ENCODE data around the gene ZNF486.
"Not testable (repeated sequence)": the region's sequence is repeated elsewhere in the genome, so short reads cannot be mapped to it uniquely, and the experiment has no call there.

Gene ZNF486

GRCh38 chr19:20167020-20167644 is at the start of gene ZNF486:
Gene ZNF486 (plus strand): TSS chr19:20167214. CDS start chr19:20167331, 117 bp downstream.
- peak; percentile 82 for FAIRE-seq
- peak; percentile 87 for DNase-seq (ENCODE audit: low spot score)

GRCh38 chr19:20118064-20118839 is 48.8 kb upstream of the ZNF486 start:
- not testable (repeated sequence) for FAIRE-seq; DNase-seq (ENCODE audit: low spot score)

DNA sequence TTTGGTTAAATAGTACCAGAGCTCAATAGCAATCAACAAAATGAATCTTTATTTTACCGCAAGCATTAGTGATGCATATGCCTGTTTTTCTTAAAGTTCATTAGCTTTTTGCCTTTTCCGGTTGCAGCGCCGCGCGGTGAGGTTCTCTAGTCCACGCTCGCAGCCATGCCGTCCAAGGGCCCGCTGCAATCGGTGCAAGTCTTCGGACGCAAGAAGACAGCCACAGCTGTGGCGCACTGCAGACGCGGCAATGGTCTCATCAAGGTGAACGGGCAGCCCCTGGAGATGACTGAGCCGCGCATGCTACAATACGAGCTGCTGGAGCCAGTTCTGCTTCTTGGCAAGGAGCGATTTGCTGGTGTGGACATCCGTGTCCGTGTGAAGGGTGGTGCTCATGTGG is 42.1 kb upstream of the ZNF486 start:
- DNase-seq (ENCODE audit: low spot score) (no peak), FAIRE-seq (no peak)

GRCh38 chr19:20132933-20133332 is 34.1 kb upstream of the ZNF486 start:
- FAIRE-seq; DNase-seq (ENCODE audit: low spot score): not testable (repeated sequence)

- FAIRE-seq: not testable (repeated sequence)
Observed at GRCh38 chr19:20137714-20138113, 29.3 kb upstream of the ZNF486 start.

DNA sequence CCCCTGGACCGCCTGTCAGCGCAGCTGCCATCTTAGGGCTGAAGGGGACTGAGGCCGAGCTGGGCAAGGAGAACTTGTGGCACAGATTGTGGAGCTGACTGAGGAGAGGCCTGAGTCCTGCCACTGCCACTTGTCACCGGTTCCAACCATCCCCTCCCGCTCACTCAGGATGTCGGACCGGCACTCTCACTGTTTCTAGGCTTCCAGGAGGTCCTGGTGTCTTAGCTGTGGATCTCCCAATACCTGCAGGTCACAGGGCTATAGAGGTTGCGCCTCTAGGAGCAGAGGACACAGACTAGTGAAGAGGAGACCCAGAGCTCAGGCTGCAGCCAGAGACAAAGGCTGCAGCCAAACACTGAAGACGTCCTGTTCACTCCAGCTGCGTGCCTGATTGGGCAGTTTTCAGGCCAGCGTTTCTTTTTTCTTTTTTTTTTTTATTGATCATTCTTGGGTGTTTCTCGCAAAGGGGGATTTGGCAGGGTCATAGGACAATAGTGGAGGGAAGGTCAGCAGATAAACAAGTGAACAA is 15.3 kb upstream of the ZNF486 start:
- DNase-seq (ENCODE audit: low spot score) (no peak), FAIRE-seq (no peak)

More at GRCh38 chr19:20137714-20138113, 29.3 kb upstream of the ZNF486 start:
- not testable (repeated sequence) for DNase-seq (ENCODE audit: low spot score)

- not testable (repeated sequence) for DNase-seq (ENCODE audit: low spot score); FAIRE-seq
Observed at GRCh38 chr19:20152506-20152905, 14.5 kb upstream of the ZNF486 start.

DNA sequence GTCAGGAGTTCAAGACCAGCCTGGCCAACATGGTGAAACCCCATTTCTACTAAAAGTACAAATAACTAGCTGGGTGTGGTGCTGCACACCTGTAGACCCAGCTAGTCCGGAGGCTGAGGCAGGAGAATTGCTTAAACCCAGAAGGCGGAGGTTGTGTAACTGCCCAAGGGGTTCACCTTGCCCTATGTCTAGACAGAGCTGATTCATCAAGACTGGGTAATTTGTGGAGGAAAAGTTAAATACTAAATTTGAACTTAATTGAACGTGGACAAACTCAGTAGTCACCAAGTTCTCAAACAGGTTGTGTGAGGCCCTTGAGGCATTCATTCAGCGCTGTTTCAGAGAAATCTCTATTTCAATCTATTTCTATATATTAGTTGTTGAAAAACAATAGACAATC is 13.7 kb upstream of the ZNF486 start:
- FAIRE-seq: no peak
- DNase-seq (ENCODE audit: low spot score): no peak

DNA sequence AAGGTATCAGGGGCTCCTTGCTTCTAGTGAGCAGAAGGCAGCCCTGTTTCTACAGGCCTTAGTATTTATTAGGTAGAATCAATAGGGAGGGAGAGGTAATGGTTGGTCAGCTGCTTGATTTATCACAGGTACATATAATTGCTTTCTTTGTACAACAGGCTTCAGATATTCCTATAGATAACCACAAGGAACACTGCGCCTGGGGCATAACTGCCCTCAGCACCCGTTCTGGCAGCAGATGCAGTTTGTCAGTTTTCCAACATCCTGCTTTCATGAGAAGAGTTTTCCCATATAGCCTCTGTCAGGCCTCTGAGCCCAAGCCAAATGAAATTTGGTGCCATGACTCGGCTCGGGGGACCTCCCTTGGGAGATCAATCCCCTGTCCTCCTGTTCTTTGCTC is 12.4 kb upstream of the ZNF486 start:
- DNase-seq (ENCODE audit: low spot score) (no peak), FAIRE-seq (no peak)

DNA sequence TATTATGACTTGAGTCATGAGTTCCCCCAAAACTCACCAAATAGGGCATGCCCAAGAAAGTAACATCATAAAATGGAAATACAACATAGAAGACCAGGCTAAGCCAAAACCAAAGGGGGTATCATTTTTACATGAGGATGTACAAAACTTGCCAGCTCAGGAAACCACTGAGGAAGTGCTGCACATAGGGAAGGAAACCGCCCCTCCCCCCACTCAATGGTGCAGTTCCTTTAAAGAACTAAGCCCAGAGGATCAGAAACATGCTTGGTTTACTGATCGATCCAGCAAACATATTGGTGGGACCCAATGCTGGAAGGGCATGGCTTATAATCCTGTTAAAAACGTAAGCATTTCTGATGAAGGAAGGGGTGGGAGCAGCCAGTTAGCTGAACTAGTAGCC is 4.2 kb upstream of the ZNF486 start:
- DNase-seq (ENCODE audit: low spot score): no peak
- FAIRE-seq: no peak

GRCh38 chr19:20164456-20164855 is 2.6 kb upstream of the ZNF486 start:
- FAIRE-seq (no peak), DNase-seq (ENCODE audit: low spot score) (no peak)

GRCh38 chr19:20165971-20166592 is 932 bp upstream of the ZNF486 start:
- FAIRE-seq (no peak), DNase-seq (ENCODE audit: low spot score) (peak; percentile 29)

DNA sequence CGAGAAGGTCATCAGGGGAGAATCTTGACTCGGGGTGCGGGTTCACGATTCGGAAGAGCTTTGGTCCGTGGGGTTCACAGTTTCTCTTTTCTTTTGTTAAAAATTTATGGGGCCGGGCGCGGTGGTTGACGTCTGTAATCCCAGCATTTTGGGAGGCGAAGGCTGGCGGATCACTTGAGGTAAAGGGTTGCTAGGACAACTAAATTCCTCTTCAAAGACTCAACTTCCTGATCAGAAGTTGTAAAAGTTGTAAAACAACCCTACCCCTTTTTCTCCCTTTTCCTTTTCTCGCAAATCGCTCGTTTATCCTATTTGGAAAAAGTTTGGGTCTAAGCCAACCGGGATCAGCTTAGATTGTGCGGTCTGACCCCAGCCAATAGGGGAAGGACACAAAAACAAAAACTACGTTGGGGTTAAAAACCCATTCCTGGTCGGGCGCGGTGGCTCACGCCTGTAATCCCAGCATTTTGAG is 673 bp downstream of the ZNF486 start:
- DNase-seq (ENCODE audit: low spot score) (peak; percentile 6), FAIRE-seq (no peak)

DNA sequence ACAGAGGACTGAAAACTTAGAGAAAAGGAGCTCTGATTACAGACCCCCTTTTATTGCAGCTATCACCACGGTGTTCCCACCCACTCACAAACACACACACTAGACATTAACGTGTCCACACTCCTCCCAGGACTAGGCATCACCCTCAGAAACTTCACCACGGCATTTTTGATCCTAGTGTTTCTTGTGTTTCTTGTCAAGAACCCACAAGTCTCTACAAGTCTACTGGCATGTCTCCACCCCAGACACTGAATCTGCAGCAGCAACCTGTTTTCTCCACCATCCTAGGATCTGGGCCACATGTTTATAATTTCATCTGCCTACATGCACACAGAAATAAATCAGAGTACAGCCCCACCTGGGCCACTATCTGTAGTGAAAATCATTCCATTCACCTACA is 4.3 kb downstream of the ZNF486 start:
- FAIRE-seq: no peak
- DNase-seq (ENCODE audit: low spot score): no peak

DNA sequence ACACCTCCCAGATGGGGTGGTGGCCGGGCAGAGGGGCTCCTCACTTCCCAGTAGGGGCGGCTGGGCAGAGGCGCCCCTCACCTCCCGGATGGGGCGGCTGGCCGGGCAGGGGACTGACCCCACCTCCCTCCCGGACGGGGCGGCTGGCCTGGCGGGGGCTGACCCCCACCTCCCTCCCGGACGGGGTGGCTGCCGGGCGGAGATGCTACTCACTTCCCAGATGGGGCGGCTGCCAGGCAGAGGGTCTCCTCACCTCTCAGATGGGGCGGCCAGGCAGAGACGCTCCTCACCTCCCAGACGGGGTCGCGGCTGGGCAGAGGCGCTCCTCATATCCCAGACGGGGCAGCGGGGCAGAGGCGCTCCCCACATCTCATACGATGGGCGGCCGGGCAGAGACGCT is 8.8 kb downstream of the ZNF486 start:
- DNase-seq (ENCODE audit: low spot score); FAIRE-seq: not testable (repeated sequence)

DNA sequence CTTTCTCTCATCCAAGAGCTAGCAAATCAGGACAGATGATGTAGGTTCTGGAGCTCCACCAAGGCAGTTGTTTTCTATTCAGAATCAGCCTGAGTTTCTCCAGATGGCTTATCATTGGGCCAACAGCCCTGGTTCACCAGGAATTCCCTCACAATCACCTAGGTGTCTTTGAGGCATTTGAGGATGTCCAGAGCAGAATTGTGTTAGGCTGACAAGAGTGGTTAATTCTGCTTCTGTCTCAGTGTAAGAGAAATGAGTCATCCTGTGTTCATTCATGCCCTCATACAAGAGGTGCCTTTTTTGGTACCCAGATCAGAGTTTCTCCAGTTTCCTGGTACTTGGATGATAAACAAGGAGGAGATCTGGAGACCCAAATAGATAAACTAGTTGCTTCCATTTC is 12.9 kb downstream of the ZNF486 start:
- not testable (repeated sequence) for DNase-seq (ENCODE audit: low spot score); FAIRE-seq

- DNase-seq (ENCODE audit: low spot score) (no peak), FAIRE-seq (no peak)
Observed at GRCh38 chr19:20182222-20182785, 15.3 kb downstream of the ZNF486 start.

DNA sequence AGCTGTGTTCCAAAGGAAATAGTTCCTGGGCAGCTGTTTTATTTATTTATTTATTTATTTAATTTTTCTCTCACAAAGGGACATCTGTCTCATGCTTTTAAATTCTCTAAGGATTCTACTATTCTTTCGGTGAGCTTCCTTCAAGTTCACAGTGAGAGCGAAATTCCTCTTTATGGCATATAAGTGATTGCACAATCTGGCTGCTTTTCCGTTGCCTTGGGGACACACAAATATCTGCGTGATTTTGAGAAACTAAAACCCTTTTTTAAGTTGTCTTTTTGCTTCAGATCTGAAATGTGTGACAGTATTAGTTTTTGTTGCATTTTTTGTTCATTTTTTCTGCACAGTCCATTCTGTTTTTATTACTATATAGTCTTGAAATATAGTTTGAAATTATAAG is 19.2 kb downstream of the ZNF486 start:
- no peak for FAIRE-seq

DNA sequence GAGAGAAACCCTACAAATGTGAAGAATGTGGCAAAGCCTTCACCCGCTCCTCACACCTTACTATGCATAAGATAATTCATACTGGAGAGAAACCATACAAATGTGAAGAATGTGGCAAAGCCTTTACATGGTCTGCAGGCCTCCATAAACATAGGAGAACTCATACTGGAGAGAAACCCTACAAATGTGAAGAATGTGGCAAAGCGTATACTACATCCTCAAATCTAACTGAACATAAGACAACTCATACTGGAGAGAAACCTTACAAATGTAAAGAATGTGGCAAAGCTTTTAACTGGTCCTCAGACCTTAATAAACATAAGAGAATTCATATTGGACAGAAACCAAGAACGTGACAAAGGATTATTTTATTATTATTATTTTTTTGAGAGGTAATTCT is 30.7 kb downstream of the ZNF486 start:
- FAIRE-seq (no peak), DNase-seq (ENCODE audit: low spot score) (no peak)

More for the DNA sequence above, 19.2 kb downstream of the ZNF486 start:
- DNase-seq (ENCODE audit: low spot score): no peak

- FAIRE-seq (no peak), DNase-seq (ENCODE audit: low spot score) (no peak)
Observed at GRCh38 chr19:20209051-20209450, 42.0 kb downstream of the ZNF486 start.

DNA sequence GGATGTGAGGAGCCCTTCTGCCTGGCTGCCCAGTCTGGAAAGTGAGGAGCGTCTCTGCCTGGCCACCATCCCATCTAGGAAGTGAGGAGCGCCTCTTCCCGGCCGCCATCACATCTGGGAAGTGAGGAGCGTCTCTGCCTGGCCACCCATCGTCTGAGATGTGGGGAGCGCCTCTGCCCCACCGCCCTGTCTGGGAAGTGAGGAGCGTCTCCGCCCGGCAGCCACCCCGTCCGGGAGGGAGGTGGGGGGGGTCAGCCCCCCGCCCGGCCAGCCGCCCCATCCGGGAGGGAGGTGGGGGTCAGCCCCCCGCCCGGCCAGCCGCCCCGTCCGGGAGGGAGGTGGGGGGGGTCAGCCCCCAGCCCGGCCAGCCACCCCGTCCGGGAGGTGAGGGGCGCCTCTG is 47.4 kb downstream of the ZNF486 start:
- not testable (repeated sequence) for DNase-seq (ENCODE audit: low spot score); FAIRE-seq

Measured in RCC 7860 (cell line).